Measurements from ENCODE around the gene CRYBG1. TPM values are rescaled to one million over a fixed set of nuclear protein-coding genes. Genes with fewer than 3 reads are reported as not detected.
A peak's percentile ranks its signal among the peaks of the same experiment; 100 is the strongest.
"Not testable (repeated sequence)": the region's sequence is repeated elsewhere in the genome, so short reads cannot be mapped to it uniquely, and the experiment has no call there.

CRYBG1 gene
- total RNA-seq, 2 experiments from 2014 or later, result 44.1 to 62.7 TPM

GRCh38 chr6:106569428-106569827 lies 208.9 kb downstream of the CRYBG1 start:
- no peaks in the 10 kb centered on the region for H3K9me3 Mint-ChIP-seq (ENCODE audit: low read depth)
- H3K27ac Mint-ChIP-seq, result no peak overlapping the region
- H3K4me1 Mint-ChIP-seq, result peaks cover 9% of the 10 kb centered on the region
- DNase-seq (no peak), ATAC-seq (no peak)
- CTCF ChIA-PET, result interaction anchor here (1.0 to 12.2 kb wide), 3 partner anchors 17 to 230 kb away, joined by 3 to 117 read pairs (median 3); no protein-coding TSS in a partner anchor
- peaks cover 36% of the 10 kb centered on the region for H3K36me3 Mint-ChIP-seq
- H3K27me3 Mint-ChIP-seq, result no peaks in the 10 kb centered on the region
- H3K4me3 Mint-ChIP-seq, result no peak overlapping the region

- H3K27ac Mint-ChIP-seq, result no peak overlapping the region
- H3K36me3 Mint-ChIP-seq, result peaks cover 20% of the 10 kb centered on the region
- ATAC-seq, result no peak
- H3K9me3 Mint-ChIP-seq (ENCODE audit: low read depth), result no peaks in the 10 kb centered on the region
- DNase-seq, result no peak
- CTCF ChIA-PET, result interaction anchor here (0.9 to 12.2 kb wide), 4 partner anchors 13 to 407 kb away, joined by 3 to 117 read pairs (median 4); no protein-coding TSS in a partner anchor
- H3K4me3 Mint-ChIP-seq, result no peak overlapping the region
- no peaks in the 10 kb centered on the region for H3K27me3 Mint-ChIP-seq
- H3K4me1 Mint-ChIP-seq, result peaks cover 22% of the 10 kb centered on the region
Observed at GRCh38 chr6:106572436-106572835, 211.9 kb downstream of the CRYBG1 start.

DNA sequence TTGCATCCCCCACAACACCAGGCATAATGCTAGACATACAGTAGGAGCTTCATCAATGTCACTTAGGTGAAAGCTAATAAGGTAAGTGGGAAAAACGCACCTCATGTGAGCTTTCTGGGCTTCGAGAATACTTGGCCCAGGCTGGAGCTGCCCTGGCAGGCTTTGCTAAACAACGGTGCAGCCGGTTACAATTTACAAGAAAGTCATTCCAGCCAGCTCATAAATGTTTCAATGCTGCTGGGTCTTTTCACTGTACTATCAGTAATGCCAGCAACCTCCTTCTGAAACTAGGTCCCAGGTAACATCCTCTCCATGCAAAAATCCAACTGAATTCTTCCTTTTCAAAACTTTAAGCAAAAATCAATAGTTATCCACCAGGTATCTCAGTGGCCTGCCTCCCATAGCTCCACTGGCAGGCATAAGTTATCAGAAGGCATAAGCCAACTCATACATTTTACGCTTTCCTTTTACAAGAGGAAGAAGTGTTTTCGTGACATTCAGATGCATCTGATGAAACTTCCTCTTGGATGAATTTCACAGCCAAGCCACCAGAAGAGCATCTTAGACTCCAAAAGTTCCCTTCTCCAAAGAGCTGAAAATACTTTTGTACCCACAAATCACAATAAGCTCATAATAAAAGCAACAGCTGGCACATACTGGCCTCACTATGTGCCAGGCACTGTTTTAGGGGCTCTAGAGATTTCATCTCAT lies 212.5 kb downstream of the CRYBG1 start:
- CTCF ChIA-PET, result interaction anchor here (0.9 to 12.2 kb wide), 4 partner anchors 14 to 406 kb away, joined by 3 to 117 read pairs (median 4); no protein-coding TSS in a partner anchor
- DNase-seq, result no peak
- no peak for ATAC-seq
- peaks cover 15% of the 10 kb centered on the region for H3K36me3 Mint-ChIP-seq
- no peak overlapping the region for H3K4me3 Mint-ChIP-seq
- H3K27me3 Mint-ChIP-seq, result no peaks in the 10 kb centered on the region
- no peaks in the 10 kb centered on the region for H3K9me3 Mint-ChIP-seq (ENCODE audit: low read depth)
- H3K27ac Mint-ChIP-seq, result no peak overlapping the region
- H3K4me1 Mint-ChIP-seq, result peaks cover 26% of the 10 kb centered on the region

GRCh38 chr6:106574741-106575458 lies 214.4 kb downstream of the CRYBG1 start:
- ATAC-seq (peak; percentile 39), DNase-seq (no peak)
- CTCF ChIA-PET, result no interaction called here
- no peaks in the 10 kb centered on the region for H3K9me3 Mint-ChIP-seq (ENCODE audit: low read depth)
- peaks cover 10% of the 10 kb centered on the region for H3K36me3 Mint-ChIP-seq
- no peak overlapping the region for H3K4me3 Mint-ChIP-seq
- H3K27me3 Mint-ChIP-seq, result no peaks in the 10 kb centered on the region
- H3K27ac Mint-ChIP-seq, result no peak overlapping the region
- H3K4me1 Mint-ChIP-seq, result peaks cover 31% of the 10 kb centered on the region

GRCh38 chr6:106579281-106579680 lies 218.8 kb downstream of the CRYBG1 start:
- H3K27me3 Mint-ChIP-seq, result no peaks in the 10 kb centered on the region
- no peak overlapping the region for H3K27ac Mint-ChIP-seq
- DNase-seq (no peak), ATAC-seq (no peak)
- CTCF ChIA-PET, result interaction anchor here (1.1 kb wide), 1 partner anchor 13 kb away, joined by 3 read pairs; no protein-coding TSS in a partner anchor
- no peaks in the 10 kb centered on the region for H3K9me3 Mint-ChIP-seq (ENCODE audit: low read depth)
- H3K4me1 Mint-ChIP-seq, result peaks cover 31% of the 10 kb centered on the region
- H3K4me3 Mint-ChIP-seq, result no peak overlapping the region
- peaks cover 15% of the 10 kb centered on the region for H3K36me3 Mint-ChIP-seq

- DNase-seq (no peak), ATAC-seq (no peak)
- Mint-ChIP-seq H3K9me3 (ENCODE audit: low read depth) (no peaks in the 10 kb centered on the region), H3K36me3 (peaks cover 16% of the 10 kb centered on the region), H3K4me1 (peaks cover 14% of the 10 kb centered on the region), H3K27ac (no peak overlapping the region), H3K27me3 (no peaks in the 10 kb centered on the region), H3K4me3 (no peak overlapping the region)
- CTCF ChIA-PET, result interaction anchor here (0.9 to 1.7 kb wide), 2 partner anchors 15 to 221 kb away, joined by 3 to 6 read pairs; partner anchors contain the start of gene CRYBG1
Observed at GRCh38 chr6:106581468-106581867, 221.0 kb downstream of the CRYBG1 start.

DNA sequence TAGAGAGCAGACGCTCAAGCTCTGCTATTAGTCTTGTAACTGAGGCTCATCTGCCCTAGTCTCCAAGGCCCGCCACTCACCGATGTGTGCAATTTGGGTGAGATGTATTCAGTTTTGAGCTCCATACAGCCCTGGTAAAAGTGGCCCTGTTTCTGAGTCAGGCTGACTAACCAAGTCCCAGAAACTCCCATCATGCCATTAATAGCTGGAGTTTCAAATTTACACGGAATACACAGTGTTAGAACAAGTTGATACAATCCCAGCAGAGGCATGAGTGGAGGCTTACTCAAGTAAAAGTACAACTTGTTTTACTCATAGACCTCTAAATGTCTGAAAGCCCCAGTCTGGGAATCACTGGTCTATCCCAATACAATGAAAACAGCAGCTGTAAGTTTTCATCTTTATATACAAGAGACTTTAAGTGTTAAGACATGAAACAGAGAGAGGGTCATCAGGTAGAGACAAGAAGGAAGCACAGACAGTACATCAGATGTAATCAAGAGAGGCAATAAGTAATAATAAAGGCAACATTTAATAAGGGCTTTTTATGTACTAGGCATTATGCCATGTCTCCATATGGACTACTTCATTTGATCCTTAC lies 226.4 kb downstream of the CRYBG1 start:
- ATAC-seq (no peak), DNase-seq (no peak)
- Mint-ChIP-seq H3K36me3 (peaks cover 23% of the 10 kb centered on the region), H3K4me3 (no peak overlapping the region), H3K9me3 (ENCODE audit: low read depth) (no peaks in the 10 kb centered on the region), H3K4me1 (no peaks in the 10 kb centered on the region), H3K27ac (no peak overlapping the region), H3K27me3 (no peaks in the 10 kb centered on the region)
- CTCF ChIA-PET, result interaction anchor here (1.0 kb wide), 1 partner anchor 21 kb away, joined by 3 read pairs; no protein-coding TSS in a partner anchor

DNA sequence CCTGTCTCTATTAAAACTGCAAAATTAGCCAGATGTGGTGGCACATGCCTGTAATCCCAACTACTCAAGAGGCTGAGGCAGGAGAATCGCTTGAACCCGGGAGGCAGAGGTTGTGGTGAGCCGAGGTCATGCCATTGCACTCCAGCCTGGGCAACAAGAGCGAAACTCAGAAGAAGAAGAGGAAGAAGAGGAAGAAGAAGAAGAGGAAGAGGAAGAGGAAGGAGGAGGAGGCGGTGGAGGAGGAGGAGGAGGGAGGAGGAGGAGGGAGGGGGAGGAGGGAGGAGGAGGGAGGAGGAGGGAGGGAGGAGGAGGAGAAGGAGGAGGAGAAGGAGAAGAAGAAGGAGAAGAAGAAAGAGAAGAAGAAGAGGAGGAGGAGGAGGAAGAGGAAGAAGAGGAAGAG lies 228.4 kb downstream of the CRYBG1 start:
- CTCF ChIA-PET, result interaction anchor here (1.5 kb wide), 1 partner anchor 23 kb away, joined by 4 read pairs; no protein-coding TSS in a partner anchor
- H3K9me3 Mint-ChIP-seq (ENCODE audit: low read depth); H3K4me1 Mint-ChIP-seq; H3K4me3 Mint-ChIP-seq; ATAC-seq; H3K27ac Mint-ChIP-seq; DNase-seq; H3K27me3 Mint-ChIP-seq: not testable (repeated sequence)
- peaks cover 19% of the 10 kb centered on the region for H3K36me3 Mint-ChIP-seq

DNA sequence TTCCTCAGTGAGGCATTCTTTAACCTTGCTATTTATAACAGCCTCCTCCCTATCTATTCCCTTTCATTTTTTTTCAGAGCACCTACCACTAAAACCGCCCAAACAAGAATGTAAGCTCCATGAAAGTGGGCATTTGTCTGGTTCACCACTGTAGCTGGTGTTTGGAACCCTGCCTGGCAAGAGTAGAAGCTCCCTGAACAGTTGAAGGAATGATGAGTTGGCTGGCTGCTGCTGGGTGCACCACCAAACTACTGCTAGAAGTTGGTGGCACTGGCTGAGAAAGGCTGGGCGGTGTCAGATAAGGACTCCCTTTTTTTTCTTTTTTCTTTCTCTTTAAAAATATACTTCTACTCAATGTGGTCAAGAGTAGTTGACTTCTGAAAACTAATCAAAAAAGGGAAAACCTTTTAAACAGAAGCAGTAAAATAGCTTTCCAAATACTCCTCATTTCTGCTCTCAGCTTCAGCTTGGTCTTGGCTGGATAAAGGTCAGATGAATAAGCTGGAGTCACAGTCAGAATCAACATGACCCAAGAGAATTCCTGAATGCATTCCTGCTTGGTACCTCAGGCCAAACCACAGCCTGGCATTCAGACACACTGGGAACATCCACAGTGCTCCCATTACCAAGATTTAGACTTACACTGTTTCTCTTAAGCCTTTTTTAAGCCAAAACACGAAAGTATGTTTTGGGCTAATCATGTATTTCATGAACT lies 230.8 kb downstream of the CRYBG1 start:
- CTCF ChIA-PET, result interaction anchor here (1.5 kb wide), 1 partner anchor 25 kb away, joined by 7 read pairs; no protein-coding TSS in a partner anchor
- Mint-ChIP-seq H3K36me3 (peaks cover 17% of the 10 kb centered on the region), H3K27ac (no peak overlapping the region), H3K4me1 (no peaks in the 10 kb centered on the region), H3K9me3 (ENCODE audit: low read depth) (no peaks in the 10 kb centered on the region), H3K27me3 (no peaks in the 10 kb centered on the region), H3K4me3 (no peak overlapping the region)
- no peak for DNase-seq
- ATAC-seq, result no peak

DNA sequence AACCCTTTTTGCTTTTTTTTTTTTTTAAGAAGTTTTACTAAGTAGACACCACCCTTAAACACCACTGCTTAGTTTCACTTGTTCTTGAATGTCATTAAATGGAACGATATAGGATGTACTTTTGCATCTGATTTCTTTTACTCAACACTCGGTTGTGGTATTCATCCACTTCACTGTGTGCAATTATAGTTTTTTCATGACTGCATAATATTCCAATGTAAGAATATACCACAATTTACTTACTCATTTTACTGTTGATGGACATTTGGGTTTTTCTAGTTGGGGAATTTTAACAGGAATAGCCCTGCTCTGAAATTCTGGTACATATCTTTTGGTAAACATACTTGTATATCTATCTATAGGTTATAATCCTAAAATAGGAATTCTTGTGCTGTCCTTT lies 238.9 kb downstream of the CRYBG1 start:
- Mint-ChIP-seq H3K36me3 (peaks cover 18% of the 10 kb centered on the region), H3K27ac (no peak overlapping the region), H3K27me3 (no peaks in the 10 kb centered on the region), H3K9me3 (ENCODE audit: low read depth) (no peaks in the 10 kb centered on the region), H3K4me1 (no peaks in the 10 kb centered on the region), H3K4me3 (no peak overlapping the region)
- CTCF ChIA-PET, result interaction anchor here (0.7 to 0.8 kb wide), 2 partner anchors 9 to 551 kb away, joined by 3 read pairs; no protein-coding TSS in a partner anchor
- ATAC-seq (no peak), DNase-seq (no peak)

- no peaks in the 10 kb centered on the region for H3K9me3 Mint-ChIP-seq (ENCODE audit: low read depth)
- CTCF ChIA-PET, result no interaction called here
- no peaks in the 10 kb centered on the region for H3K27me3 Mint-ChIP-seq
- H3K36me3 Mint-ChIP-seq, result peaks cover 18% of the 10 kb centered on the region
- ATAC-seq (no peak), DNase-seq (no peak)
- no peaks in the 10 kb centered on the region for H3K4me1 Mint-ChIP-seq
- H3K4me3 Mint-ChIP-seq, result no peak overlapping the region
- no peak overlapping the region for H3K27ac Mint-ChIP-seq
Observed at GRCh38 chr6:106600329-106600728, 239.8 kb downstream of the CRYBG1 start.

DNA sequence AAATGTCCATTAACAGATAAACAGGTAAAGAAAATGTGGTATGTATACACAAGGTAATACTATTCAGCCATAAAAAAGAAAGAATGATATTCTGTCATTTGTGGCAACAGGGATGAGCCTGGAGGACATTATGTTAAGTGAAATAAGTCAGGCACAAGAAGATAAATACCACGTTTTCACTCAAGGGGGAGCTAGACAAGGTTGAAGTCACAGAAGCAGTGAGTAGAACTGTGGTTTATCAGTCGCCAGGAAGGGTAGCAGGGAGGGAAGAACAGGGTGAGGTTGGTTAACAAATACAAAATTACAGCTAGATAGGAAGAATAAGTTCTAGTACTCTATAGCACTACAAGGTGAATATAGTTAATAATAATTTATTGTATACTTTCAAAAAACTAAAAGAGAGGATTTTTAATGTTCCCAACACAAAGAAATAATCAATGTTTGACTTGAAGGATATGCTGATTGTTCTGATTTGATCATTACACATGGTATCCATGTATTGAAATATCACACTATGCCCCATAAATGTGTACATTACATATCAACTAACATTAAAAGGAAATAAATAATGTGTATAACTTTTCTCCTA lies 247.7 kb downstream of the CRYBG1 start:
- peaks cover 9% of the 10 kb centered on the region for H3K36me3 Mint-ChIP-seq
- H3K9me3 Mint-ChIP-seq (ENCODE audit: low read depth), result no peaks in the 10 kb centered on the region
- no peak overlapping the region for H3K27ac Mint-ChIP-seq
- H3K27me3 Mint-ChIP-seq, result no peaks in the 10 kb centered on the region
- DNase-seq (peak; percentile 51), ATAC-seq (peak; percentile 87)
- CTCF ChIA-PET, result interaction anchor here (0.6 to 3.3 kb wide), 16 partner anchors 9 to 389 kb away, joined by 3 to 24 read pairs (median 4); partner anchors contain the start of gene CRYBG1
- peaks cover 15% of the 10 kb centered on the region for H3K4me1 Mint-ChIP-seq
- no peak overlapping the region for H3K4me3 Mint-ChIP-seq
